Vagina (tissue), 2 donors: Measurements from ENCODE around the gene DTD2.

Experiments used
- POLR2A ChIP-seq, 2 donors: fragments of 450-650 bp; IDR thresholded peaks; one replicate each; pipeline ENCODE4 v1.6.1; 2017; ENCODE audit warnings: antibody characterized with exemption in 2 of 2, mild to moderate bottlenecking in 2 of 2, moderate library complexity in 2 of 2
- TF ChIP-seq, protein P1 (sequence below), 3 experiments: fragments of 450-650 bp in 2 of 3; fragments of 200-600 bp in 1 of 3; sonication (generic) in 1 of 3; IDR thresholded peaks; one replicate each; pipeline ENCODE4 v1.5.1; 2017 to 2019; ENCODE audit warnings: antibody characterized with exemption in 3 of 3, mild to moderate bottlenecking in 2 of 3, moderate library complexity in 2 of 3

DNA sequence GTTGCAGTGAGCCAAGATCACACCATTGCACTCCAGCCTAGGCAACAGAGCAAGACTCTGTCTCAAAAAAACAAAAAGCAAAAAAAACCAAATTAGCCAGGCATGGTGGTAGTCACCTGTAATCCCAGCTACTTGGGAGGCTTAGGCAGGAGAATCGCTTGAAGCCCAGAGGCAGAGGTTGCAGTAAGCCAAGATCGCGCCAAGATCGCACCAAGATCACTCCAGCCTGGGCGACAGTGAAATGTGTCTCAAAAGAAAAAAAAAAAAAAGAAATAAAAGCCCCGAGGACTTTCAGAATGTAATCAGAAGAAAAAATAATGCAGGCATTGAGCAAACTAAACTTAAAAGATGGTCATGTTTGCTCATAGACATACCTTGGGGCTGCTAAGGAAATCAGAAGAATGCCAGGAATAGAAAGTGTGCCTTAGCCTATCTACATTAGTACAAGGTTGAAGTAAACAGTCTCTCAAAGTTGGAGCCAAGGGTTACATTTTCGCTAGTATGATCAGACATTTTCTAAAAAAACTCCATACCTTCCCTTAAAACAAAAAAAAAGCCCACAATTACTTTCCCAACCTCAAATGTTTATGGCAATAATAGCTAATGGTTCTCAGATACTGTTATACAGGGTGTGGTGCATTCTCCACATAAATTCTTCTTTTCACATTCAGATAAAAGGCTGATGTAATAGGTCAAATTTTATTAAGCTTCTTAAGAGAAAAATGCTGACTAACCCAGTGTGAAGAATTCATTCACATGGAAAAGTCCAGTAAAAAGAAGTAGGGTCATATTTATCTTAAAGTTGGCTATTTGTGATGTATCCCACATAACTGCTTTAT lies 15.8 kb downstream of the DTD2 start:
- TF ChIP-seq, protein P1, sequence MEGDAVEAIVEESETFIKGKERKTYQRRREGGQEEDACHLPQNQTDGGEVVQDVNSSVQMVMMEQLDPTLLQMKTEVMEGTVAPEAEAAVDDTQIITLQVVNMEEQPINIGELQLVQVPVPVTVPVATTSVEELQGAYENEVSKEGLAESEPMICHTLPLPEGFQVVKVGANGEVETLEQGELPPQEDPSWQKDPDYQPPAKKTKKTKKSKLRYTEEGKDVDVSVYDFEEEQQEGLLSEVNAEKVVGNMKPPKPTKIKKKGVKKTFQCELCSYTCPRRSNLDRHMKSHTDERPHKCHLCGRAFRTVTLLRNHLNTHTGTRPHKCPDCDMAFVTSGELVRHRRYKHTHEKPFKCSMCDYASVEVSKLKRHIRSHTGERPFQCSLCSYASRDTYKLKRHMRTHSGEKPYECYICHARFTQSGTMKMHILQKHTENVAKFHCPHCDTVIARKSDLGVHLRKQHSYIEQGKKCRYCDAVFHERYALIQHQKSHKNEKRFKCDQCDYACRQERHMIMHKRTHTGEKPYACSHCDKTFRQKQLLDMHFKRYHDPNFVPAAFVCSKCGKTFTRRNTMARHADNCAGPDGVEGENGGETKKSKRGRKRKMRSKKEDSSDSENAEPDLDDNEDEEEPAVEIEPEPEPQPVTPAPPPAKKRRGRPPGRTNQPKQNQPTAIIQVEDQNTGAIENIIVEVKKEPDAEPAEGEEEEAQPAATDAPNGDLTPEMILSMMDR (IDR thresholded peaks at IDR 0.05): no peak
- TF ChIP-seq POLR2A (IDR thresholded peaks at IDR 0.05): no peak
